Neural crest cell (in vitro differentiated cells): ENCODE measurements around the gene SMIM45.
"Not testable (repeated sequence)": the region's sequence is repeated elsewhere in the genome, so short reads cannot be mapped to it uniquely, and the experiment has no call there.

Experiments used
- DNase-seq: peaks from one replicate; pipeline ENCODE4 v3.0.0; 2021; ENCODE audit warnings: low read depth, mixed read lengths, low spot score
- H3K27ac Mint-ChIP-seq: one replicate; pipeline ENCODE4 v1.8.0; 2021; ENCODE audit warnings: mild to moderate bottlenecking, mixed read lengths; ENCODE audit not compliant: unreplicated experiment
- H3K27me3 Mint-ChIP-seq: 2 replicates; pipeline ENCODE4 v1.8.0; 2021; ENCODE audit warnings: low read depth, mild to moderate bottlenecking, mixed read lengths
- H3K36me3 Mint-ChIP-seq: 2 replicates; pipeline ENCODE4 v1.8.0; 2021; ENCODE audit warnings: low read depth, mild to moderate bottlenecking, mixed read lengths
- H3K4me1 Mint-ChIP-seq: 2 replicates; pipeline ENCODE4 v1.8.0; 2021; ENCODE audit warnings: mixed read lengths
- H3K4me3 Mint-ChIP-seq: one replicate; pipeline ENCODE4 v1.8.0; 2021; ENCODE audit warnings: mild to moderate bottlenecking, mixed read lengths
- H3K9me3 Mint-ChIP-seq: 2 replicates; pipeline ENCODE4 v1.8.0; 2021; ENCODE audit warnings: mixed read lengths
- TF ChIP-seq, protein P1 (sequence below): fragments of 200-600 bp; sonication (generic); conservative IDR thresholded peaks from 2 replicates; pipeline ENCODE4 v1.5.0; 2021; ENCODE audit warnings: antibody characterized with exemption, mild to moderate bottlenecking

SMIM45 gene

DNA sequence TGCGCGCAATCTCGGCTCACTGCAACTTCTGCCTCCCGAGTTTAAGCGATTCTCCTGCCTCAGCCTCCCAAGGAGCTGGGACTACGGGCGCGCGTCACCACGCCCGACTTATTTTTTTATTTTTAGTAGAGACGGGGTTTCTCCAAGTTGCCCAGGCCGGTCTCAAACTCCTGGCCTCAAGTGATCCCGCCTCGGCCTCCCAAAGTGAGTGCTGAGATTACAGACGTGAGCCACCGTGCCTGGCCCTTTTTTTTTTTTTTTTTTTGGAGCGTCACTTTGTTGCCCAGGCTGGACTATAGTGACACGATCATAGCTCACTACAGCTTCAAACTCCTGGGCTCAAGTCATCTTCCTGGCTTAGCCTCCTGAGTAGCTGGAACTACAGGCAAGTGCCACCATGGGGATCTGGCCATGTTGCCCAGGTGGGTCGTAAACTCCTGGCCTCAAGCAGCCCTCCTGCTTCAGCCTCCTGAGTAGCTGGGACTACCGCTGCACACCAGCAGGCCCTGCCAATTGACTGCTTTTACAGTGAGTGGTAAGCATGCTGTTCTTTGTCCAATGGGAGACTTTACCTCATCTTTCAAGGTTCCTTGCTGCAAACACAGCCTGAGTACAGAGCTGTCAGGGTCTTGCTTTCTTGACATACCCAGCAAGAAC is 4.4 kb upstream of the SMIM45 start:
- TF ChIP-seq, protein P1, sequence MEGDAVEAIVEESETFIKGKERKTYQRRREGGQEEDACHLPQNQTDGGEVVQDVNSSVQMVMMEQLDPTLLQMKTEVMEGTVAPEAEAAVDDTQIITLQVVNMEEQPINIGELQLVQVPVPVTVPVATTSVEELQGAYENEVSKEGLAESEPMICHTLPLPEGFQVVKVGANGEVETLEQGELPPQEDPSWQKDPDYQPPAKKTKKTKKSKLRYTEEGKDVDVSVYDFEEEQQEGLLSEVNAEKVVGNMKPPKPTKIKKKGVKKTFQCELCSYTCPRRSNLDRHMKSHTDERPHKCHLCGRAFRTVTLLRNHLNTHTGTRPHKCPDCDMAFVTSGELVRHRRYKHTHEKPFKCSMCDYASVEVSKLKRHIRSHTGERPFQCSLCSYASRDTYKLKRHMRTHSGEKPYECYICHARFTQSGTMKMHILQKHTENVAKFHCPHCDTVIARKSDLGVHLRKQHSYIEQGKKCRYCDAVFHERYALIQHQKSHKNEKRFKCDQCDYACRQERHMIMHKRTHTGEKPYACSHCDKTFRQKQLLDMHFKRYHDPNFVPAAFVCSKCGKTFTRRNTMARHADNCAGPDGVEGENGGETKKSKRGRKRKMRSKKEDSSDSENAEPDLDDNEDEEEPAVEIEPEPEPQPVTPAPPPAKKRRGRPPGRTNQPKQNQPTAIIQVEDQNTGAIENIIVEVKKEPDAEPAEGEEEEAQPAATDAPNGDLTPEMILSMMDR, result no peak
- H3K27ac Mint-ChIP-seq, result peak overlapping the region; percentile 94
- H3K9me3 Mint-ChIP-seq, result no peaks in the 10 kb centered on the region
- DNase-seq, result no peak
- H3K27me3 Mint-ChIP-seq, result no peaks in the 10 kb centered on the region
- peaks cover 5% of the 10 kb centered on the region for H3K36me3 Mint-ChIP-seq
- peak overlapping the region; percentile 97 for H3K4me3 Mint-ChIP-seq
- H3K4me1 Mint-ChIP-seq, result peaks cover 60% of the 10 kb centered on the region

DNA sequence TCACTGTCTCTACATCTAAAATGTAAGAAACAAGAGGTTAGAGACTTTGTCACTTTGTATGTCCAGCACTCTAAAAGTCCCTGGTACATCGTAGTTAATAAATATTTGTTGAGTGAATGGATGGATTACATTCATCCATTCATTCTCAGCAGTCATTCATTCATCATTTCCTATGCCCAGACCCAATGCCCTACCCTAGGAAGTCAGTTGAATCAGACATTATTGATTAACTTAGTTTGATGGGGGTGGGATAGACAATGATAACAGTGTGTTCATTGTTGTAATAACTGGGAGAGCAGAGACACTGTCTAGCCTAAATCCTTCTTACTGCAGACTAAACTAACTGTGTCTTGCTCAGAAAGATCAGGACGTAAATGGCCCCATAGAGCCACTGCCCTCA is 3.8 kb upstream of the SMIM45 start:
- Mint-ChIP-seq H3K27ac (no peak overlapping the region), H3K36me3 (peaks cover 5% of the 10 kb centered on the region), H3K4me3 (peak overlapping the region; percentile 97), H3K4me1 (peaks cover 60% of the 10 kb centered on the region), H3K27me3 (no peaks in the 10 kb centered on the region), H3K9me3 (no peaks in the 10 kb centered on the region)
- no peak for DNase-seq
- TF ChIP-seq, protein P1, result no peak

DNA sequence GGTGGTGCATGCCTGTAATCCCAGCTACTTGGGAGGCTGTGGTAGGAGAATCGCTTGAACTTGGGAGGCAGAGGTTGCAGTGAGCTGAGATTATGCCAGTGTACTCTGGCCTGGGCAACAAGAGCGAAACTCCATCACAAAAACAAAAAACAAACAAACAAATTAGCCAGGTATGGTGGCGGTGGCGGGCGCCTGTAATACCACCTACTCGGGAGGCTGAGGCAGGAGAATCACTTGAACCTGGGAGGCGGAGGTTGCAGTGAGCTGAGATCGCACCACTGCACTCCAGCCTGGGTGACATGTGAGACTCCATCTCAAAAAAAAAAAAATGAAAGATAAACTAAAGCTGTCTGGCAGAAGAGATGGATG is 3.0 kb upstream of the SMIM45 start:
- H3K36me3 Mint-ChIP-seq, H3K4me3 Mint-ChIP-seq, DNase-seq, H3K9me3 Mint-ChIP-seq, H3K27me3 Mint-ChIP-seq, H3K27ac Mint-ChIP-seq: not testable (repeated sequence)
- H3K4me1 Mint-ChIP-seq, result peaks cover 58% of the 10 kb centered on the region

DNA sequence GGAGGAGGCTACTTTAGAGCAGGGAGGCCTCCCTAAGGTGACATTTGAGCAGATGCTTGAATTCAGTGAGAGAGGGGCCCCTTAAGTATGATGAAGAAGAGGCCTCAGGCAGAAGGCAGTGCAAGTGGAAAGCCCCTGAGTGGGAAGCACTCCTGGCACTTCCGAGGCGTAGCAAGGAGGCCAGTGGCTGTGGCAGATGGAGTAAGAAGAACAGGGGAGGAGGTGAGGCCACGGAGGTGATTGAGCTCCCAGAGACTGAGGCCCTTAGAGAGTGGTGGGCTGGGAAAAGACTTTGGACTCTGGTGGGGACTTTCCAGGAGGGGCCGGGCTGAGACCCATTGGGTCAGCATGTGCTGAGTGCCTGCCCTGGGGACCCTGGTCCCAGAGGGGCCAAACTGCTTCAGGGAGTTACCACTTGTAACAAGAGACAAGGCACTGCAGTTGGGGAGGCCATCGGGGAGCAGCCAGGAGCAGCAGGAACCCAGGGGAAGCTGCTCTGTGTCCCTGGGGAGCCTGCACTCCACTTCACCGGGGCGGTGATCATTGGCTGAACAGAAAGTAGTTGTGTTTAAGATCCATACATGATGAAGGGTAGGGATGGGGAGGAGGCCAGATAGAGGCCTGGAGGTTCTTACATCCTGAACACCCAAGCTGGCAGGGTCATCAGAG is 2.5 kb upstream of the SMIM45 start:
- Mint-ChIP-seq H3K4me3 (no peak overlapping the region), H3K36me3 (peaks cover 2% of the 10 kb centered on the region), H3K4me1 (peaks cover 57% of the 10 kb centered on the region), H3K9me3 (no peaks in the 10 kb centered on the region), H3K27ac (no peak overlapping the region), H3K27me3 (no peaks in the 10 kb centered on the region)
- DNase-seq, result no peak
- TF ChIP-seq, protein P1, result no peak

DNA sequence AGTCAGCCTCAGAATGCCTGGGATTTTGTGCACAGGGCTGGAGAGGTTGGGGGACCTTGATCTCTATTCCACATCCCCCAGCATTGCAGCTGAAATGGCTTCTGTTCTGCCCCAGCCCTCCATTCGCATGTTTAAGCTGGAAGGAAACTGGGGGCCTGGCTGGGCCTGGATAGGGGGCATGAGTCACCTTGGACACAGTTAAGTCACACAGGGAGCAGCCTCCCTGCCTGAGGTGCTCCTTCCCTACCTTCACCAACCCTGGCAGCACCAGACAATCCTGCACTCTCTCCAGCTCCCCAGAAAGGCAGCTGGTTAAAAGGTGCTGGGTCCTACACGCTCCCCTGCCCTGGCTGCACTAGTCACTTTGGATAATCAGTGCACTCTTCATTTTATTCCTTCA is 763 bp downstream of the SMIM45 start:
- Mint-ChIP-seq H3K27ac (peak overlapping the region; percentile 27), H3K36me3 (no peaks in the 10 kb centered on the region), H3K9me3 (no peaks in the 10 kb centered on the region), H3K27me3 (peaks cover 3% of the 10 kb centered on the region), H3K4me3 (no peak overlapping the region), H3K4me1 (peaks cover 40% of the 10 kb centered on the region)
- DNase-seq, result no peak
- TF ChIP-seq, protein P1, result no peak

DNA sequence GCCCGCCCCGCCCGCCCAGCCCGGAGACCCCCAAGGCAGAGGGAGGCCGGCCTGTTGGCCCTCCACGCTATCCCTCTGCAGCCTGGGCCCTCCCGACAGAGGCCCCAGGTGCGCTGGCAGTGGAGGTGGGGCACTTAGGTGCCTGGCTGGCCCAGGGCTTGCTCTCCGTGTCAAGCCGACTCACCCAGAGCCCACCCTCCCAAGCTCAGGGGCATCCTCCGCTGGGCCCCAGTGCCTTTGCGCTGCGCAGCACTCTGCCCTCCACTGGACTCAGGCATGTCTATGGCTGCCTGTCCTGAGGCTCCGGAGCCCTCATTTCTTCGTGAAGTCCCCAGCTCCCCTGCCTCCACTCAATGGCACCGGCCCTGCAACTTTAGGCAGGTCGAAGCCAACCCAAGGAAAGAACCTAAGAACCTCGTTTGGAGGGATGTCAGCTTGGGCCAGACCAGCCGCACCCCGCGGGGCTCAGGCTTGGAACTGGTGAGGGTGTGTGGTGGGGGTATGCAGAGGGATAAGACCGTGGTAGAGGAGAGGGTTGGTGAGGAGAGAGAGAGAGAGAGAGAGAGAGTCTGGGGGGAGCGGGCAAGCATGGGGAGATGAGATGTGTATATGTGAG is 6.1 kb downstream of the SMIM45 start:
- H3K27me3 Mint-ChIP-seq, result peaks cover 3% of the 10 kb centered on the region
- H3K4me1 Mint-ChIP-seq, result peaks cover 18% of the 10 kb centered on the region
- no peak overlapping the region for H3K27ac Mint-ChIP-seq
- no peak overlapping the region for H3K4me3 Mint-ChIP-seq
- H3K9me3 Mint-ChIP-seq, result no peaks in the 10 kb centered on the region
- TF ChIP-seq, protein P1, result peak; percentile 45
- no peak for DNase-seq
- no peaks in the 10 kb centered on the region for H3K36me3 Mint-ChIP-seq
